Colonic mucosa (tissue), 4 donors: ENCODE measurements around the gene CHP1. TPM values are rescaled to one million over a fixed set of nuclear protein-coding genes. Genes with fewer than 3 reads are reported as not detected.
"Not testable (repeated sequence)": the region's sequence is repeated elsewhere in the genome, so short reads cannot be mapped to it uniquely, and the experiment has no call there.

Source experiments
- DNase-seq: peaks from one replicate; pipeline ENCODE4 v3.0.0-alpha.2; 2020
- H3K27ac ChIP-seq: fragments of 200-600 bp; one replicate; pipeline ENCODE4 v1.8.0; 2021
- H3K27me3 ChIP-seq: fragments of 200-600 bp; one replicate; pipeline ENCODE4 v1.8.0; 2021
- H3K36me3 ChIP-seq: fragments of 200-600 bp; one replicate; pipeline ENCODE4 v1.8.0; 2021
- H3K4me1 ChIP-seq: fragments of 200-600 bp; one replicate; pipeline ENCODE4 v1.8.0; 2021; ENCODE audit warnings: mild to moderate bottlenecking
- H3K4me3 ChIP-seq: fragments of 200-600 bp; one replicate; pipeline ENCODE4 v1.8.0; 2021
- H3K9ac ChIP-seq, 2 donors: one replicate each; pipeline ENCODE4 v1.7.0; 2013; ENCODE audit warnings: control low read depth in 2 of 2, low read depth in 2 of 2, low read length in 2 of 2
- H3K9me3 ChIP-seq: fragments of 200-600 bp; one replicate; pipeline ENCODE4 v1.8.0; 2021
- intact Hi-C: fragments of 100-400 bp; cut with DNase I; formaldehyde crosslinking; loops from one replicate; pipeline ENCODE4 v1.14.1; 2022
- total RNA-seq, 2 donors: library from RNA; stranded (reverse); fragmentation: NEBNext Ultra II Directional in 1 of 2; extraction: Animal tissue kit (Norgen Biotek cat#: 25700) in 1 of 2; gene quantifications; one replicate each; pipeline ENCODE4 v1.2.1, GENCODE V29; 2021
- TF ChIP-seq, protein P1 (sequence below): fragments of 200-600 bp; IDR thresholded peaks from one replicate; pipeline ENCODE4 v1.8.0; 2022; ENCODE audit warnings: antibody characterized with exemption, mild to moderate bottlenecking
- donor health status: healthy.
- donor health status: DM: no; HTN: no; CAD: no.
- donor health status: DM: no; HTN: no; CAD: no.

Gene CHP1
- total RNA-seq, 2 donors from 2014 or later, result 251 to 388 TPM

DNA sequence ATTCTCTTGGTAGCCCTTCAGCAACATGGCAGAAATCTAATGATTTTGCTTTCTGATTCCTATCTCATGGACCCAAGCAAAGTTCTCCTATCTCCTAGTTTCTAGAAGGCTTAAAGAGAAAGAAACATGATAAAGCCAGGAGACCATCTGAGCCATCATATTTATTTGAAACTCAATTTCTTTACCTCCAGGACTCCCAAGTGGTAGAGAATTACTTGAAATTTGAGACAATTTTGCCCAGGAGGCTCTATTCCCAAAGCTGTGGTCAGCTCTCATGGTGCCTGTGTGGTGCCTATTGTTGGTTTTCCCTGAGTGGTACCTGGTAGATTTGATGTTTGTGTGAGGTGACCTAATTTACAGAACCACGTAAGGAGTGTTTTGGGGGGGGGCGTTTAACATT is 38.8 kb downstream of the CHP1 start:
- no peak overlapping the region for H3K4me3 ChIP-seq
- no peaks in the 10 kb centered on the region for H3K9me3 ChIP-seq
- H3K36me3 ChIP-seq, result peaks cover 18% of the 10 kb centered on the region
- no peaks in the 10 kb centered on the region for H3K4me1 ChIP-seq
- TF ChIP-seq, protein P1, sequence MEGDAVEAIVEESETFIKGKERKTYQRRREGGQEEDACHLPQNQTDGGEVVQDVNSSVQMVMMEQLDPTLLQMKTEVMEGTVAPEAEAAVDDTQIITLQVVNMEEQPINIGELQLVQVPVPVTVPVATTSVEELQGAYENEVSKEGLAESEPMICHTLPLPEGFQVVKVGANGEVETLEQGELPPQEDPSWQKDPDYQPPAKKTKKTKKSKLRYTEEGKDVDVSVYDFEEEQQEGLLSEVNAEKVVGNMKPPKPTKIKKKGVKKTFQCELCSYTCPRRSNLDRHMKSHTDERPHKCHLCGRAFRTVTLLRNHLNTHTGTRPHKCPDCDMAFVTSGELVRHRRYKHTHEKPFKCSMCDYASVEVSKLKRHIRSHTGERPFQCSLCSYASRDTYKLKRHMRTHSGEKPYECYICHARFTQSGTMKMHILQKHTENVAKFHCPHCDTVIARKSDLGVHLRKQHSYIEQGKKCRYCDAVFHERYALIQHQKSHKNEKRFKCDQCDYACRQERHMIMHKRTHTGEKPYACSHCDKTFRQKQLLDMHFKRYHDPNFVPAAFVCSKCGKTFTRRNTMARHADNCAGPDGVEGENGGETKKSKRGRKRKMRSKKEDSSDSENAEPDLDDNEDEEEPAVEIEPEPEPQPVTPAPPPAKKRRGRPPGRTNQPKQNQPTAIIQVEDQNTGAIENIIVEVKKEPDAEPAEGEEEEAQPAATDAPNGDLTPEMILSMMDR, result no peak
- no peak overlapping the region for H3K9ac ChIP-seq
- intact Hi-C loops, result loop anchor here (10.0 kb wide), 1 partner anchor 55 kb away; no protein-coding TSS in a partner anchor
- H3K27me3 ChIP-seq, result no peaks in the 10 kb centered on the region
- no peak overlapping the region for H3K27ac ChIP-seq
- DNase-seq, result no peak

DNA sequence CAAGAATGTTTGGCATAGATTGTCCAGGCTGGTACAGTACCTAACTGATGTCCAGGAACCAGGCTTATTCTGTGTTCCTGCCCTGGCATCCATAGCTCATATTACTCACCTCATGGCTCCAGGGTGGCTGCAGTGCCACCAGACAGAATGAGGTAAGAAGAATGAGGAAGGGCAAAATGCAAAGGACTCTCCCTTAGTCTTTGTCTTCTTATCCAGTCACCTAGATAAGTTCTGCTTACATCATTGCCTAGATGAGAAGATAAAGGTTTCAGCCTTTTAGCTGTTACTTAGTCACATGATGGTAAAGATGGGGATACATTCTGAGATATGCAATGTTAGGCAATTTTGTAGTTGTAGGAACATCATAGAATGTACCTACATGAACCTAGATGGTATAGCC is 45.8 kb downstream of the CHP1 start:
- no peak overlapping the region for H3K9ac ChIP-seq
- DNase-seq, result no peak
- no peaks in the 10 kb centered on the region for H3K27me3 ChIP-seq
- no peaks in the 10 kb centered on the region for H3K9me3 ChIP-seq
- no peak overlapping the region for H3K27ac ChIP-seq
- no peaks in the 10 kb centered on the region for H3K4me1 ChIP-seq
- peaks cover 9% of the 10 kb centered on the region for H3K36me3 ChIP-seq
- H3K4me3 ChIP-seq, result no peak overlapping the region
- intact Hi-C loops, result loop anchor here (10.0 kb wide), 1 partner anchor 48 kb away; no protein-coding TSS in a partner anchor
- TF ChIP-seq, protein P1, result no peak

DNA sequence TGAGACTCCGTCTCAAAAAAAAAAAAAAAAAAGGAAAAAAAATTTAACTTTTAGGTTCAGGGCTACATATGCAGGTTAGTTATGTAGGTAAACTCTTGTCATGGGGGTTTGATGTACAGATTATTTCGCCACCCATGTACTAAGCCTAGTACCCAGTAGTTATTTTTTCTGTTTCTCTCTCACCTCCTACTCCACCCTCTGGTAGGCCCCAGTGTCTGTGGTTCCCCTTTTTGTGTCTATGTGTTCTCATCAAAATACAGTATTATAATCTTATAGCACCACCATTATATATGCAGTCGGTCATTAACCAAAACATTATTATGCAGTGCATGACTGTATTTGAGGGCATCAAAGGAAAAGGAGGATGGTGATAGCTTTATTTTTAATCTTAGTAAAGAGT is 47.3 kb downstream of the CHP1 start:
- no peaks in the 10 kb centered on the region for H3K9me3 ChIP-seq
- no peak overlapping the region for H3K9ac ChIP-seq
- H3K27ac ChIP-seq, result no peak overlapping the region
- intact Hi-C loops, result loop anchor here (10.0 kb wide), 1 partner anchor 46 kb away; no protein-coding TSS in a partner anchor
- H3K4me3 ChIP-seq, result no peak overlapping the region
- TF ChIP-seq, protein P1, result no peak
- DNase-seq, result no peak
- peaks cover 9% of the 10 kb centered on the region for H3K36me3 ChIP-seq
- H3K27me3 ChIP-seq, result no peaks in the 10 kb centered on the region
- no peaks in the 10 kb centered on the region for H3K4me1 ChIP-seq

DNA sequence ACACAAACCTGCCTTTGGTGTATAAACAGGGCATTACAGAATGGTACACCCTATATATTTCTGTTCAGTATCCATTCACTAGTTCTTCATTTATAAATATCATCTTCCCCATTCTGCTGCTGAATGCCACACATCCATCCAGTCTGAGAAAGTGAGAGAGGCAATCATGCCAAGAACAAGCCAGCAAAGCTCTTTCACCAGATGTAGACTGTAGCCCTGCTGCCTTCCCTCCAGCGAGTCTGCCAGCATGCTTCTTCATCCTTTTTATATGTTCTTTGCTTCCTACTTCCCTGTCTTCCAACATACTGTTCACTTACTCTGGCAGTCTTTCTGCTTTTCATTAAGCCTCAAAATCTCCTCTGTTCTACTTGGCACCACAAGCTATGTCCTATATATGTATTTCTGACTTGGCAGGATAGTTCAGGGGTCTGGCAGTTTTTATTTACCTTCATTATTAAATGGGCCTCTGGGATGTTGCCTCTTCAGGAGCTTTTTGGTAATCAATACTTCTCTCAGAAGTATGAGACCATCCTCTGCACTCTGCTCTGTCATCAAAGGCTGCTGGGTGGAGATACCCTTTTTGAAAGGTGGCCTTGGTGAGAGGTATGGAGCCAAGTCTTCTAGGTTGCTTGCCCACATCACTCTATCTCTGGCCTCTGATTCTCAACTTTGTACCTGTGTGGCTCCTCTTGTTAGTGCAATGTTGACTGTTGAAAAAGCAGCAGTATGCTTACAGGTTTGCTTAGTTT is 48.6 kb downstream of the CHP1 start:
- H3K27ac ChIP-seq, result no peak overlapping the region
- H3K9me3 ChIP-seq, result no peaks in the 10 kb centered on the region
- peaks cover under 1% of the 10 kb centered on the region for H3K36me3 ChIP-seq
- no peak overlapping the region for H3K4me3 ChIP-seq
- no peaks in the 10 kb centered on the region for H3K27me3 ChIP-seq
- TF ChIP-seq, protein P1, result no peak
- intact Hi-C loops, result loop anchor here (10.0 kb wide), 1 partner anchor 45 kb away; no protein-coding TSS in a partner anchor
- no peak overlapping the region for H3K9ac ChIP-seq
- no peak for DNase-seq
- no peaks in the 10 kb centered on the region for H3K4me1 ChIP-seq

DNA sequence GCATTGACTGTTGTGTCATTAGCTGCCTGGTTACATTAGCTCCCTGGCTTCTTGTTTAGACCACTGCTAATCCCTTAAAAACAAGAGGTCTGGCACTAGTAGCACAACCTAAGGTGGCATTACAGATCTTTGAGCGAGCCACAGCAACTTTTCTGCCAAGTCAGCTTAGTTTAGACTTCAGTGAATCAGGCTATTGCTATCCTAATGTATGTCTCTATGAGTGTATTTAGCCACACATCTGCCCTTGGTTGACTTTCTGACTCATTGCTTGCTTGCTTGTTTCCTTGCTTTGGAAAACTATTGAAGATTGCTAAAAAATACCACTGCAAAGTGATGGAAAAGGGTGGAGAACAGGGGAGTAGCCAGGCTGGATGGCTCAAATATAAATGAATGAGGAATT is 50.2 kb downstream of the CHP1 start:
- H3K27ac ChIP-seq, result no peak overlapping the region

DNA sequence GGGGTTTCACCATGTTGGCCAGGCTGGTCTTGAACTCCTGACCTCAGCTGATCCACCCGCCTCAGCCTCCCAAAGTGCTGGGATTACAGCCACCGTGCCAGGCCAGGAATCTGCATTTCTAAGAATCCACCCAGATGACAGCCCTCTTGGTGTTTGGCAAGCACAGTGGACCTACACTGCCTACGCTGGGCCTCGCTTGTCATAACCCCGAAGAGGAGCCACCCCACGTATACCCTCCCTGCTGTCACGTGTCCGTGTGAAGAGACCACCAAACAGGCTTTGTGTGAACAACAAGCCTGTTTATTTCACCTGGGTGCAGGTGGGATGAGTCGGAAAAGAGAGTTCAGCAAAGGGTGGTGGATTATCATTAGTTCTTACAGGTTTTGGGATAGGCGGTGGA is 51.4 kb downstream of the CHP1 start:
- H3K36me3 ChIP-seq, DNase-seq, H3K9ac ChIP-seq, H3K27ac ChIP-seq, H3K27me3 ChIP-seq, H3K4me3 ChIP-seq, H3K9me3 ChIP-seq, intact Hi-C loops, H3K4me1 ChIP-seq: not testable (repeated sequence)

More for the DNA sequence above, 50.2 kb downstream of the CHP1 start:
- H3K9me3 ChIP-seq, result no peaks in the 10 kb centered on the region
- H3K27me3 ChIP-seq, result no peaks in the 10 kb centered on the region
- intact Hi-C loops, result no loop called here
- TF ChIP-seq, protein P1, result no peak
- H3K4me3 ChIP-seq, result no peak overlapping the region
- no peak for DNase-seq
- H3K4me1 ChIP-seq, result no peaks in the 10 kb centered on the region
- H3K9ac ChIP-seq, result no peak overlapping the region
- H3K36me3 ChIP-seq, result peaks cover 4% of the 10 kb centered on the region

DNA sequence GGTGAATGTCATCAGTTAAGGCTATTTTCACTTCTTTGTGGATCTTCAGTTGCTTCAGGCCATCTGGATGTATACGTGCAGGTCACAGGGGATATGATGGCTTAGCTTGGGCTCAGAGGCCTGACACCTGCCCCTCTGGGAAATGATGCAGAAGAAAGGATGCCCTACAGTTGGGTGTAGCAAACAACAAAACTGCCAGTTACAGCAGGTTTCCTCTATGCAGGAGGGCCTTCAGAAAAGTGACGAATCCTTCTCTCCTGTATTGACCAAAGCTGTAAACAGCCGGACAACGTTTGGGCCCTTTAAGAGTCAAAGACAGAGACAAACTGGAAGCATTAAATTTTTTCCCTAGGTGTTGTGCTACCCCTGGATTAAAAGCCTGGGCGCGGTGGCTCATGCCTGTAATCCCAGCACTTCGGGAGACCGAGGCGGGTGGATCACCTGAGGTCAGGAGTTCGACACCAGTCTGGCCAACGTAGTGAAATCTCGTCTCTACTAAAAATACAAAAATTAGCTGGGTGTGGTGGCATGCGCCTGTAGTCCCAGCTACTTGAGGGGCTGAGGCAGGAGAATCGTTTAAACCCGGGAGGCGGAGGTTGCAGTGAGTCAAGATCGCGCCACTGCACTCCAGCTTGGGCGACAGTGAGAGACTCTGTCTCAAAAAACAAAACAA is 52.0 kb downstream of the CHP1 start:
- H3K9me3 ChIP-seq, H3K36me3 ChIP-seq, H3K4me1 ChIP-seq, intact Hi-C loops, H3K27me3 ChIP-seq: not testable (repeated sequence)
- H3K9ac ChIP-seq, result peak overlapping the region; percentile 52 to 96
- peak overlapping the region; percentile 72 for H3K4me3 ChIP-seq
- DNase-seq, result peak; percentile 32
- peak overlapping the region; percentile 84 for H3K27ac ChIP-seq
